Measurements from ENCODE around the gene TAF13.

Gene TAF13

GRCh38 chr1:109112056-109112651 lies 36.4 kb upstream of the TAF13 start:
- peak overlapping the region; percentile 64 to 90 (median 82) for H3K4me2 ChIP-seq
- no peaks in the 10 kb centered on the region for H3K36me3 ChIP-seq
- H4K20me1 ChIP-seq: peaks cover 0 to 13% (median 0%) of the 10 kb centered on the region in 11 experiments; a peak in 9 of 22 replicates
- no peak for TF ChIP-seq Cebpa-rat (IDR thresholded peaks at IDR 0.05)
- peaks cover 27 to 32% (median 30%) of the 10 kb centered on the region in 10 experiments; a peak in 19 of 20 replicates for H3K4me1 ChIP-seq
- H3K9ac ChIP-seq: peak overlapping the region in 4 of 11 experiments; percentile 6 to 69 (median 35); a peak in 6 of 22 replicates
- peak overlapping the region in 7 of 11 experiments; percentile 14 to 85 (median 47); a peak in 9 of 22 replicates for H3K27ac ChIP-seq
- H3K4me3 ChIP-seq: peak overlapping the region in 7 of 10 experiments; percentile 6 to 67 (median 41); a peak in 7 of 20 replicates
- no peaks in the 10 kb centered on the region for H3K9me3 ChIP-seq (replicated peaks in 1 of 11)
- peaks cover 36 to 50% (median 42%) of the 10 kb centered on the region in 11 experiments for H3K27me3 ChIP-seq

GRCh38 chr1:109111386-109112055 lies 35.7 kb upstream of the TAF13 start:
- Histone ChIP-seq H3K27ac (no peak overlapping the region; a peak in 1 of 22 replicates), H3K9me3 (replicated peaks in 1 of 11) (no peaks in the 10 kb centered on the region), H3K4me1 (peaks cover 27 to 32% (median 30%) of the 10 kb centered on the region in 10 experiments; a peak in 19 of 20 replicates), H3K4me2 (peak overlapping the region in 5 of 11 experiments; percentile 22 to 83 (median 82); a peak in 8 of 22 replicates), H3K36me3 (no peaks in the 10 kb centered on the region), H3K9ac (no peak overlapping the region), H3K4me3 (no peak overlapping the region), H4K20me1 (peaks cover 0 to 13% (median 0%) of the 10 kb centered on the region in 11 experiments; a peak in 9 of 22 replicates), H3K27me3 (peaks cover 36 to 43% (median 41%) of the 10 kb centered on the region in 11 experiments)
- no peak for TF ChIP-seq Cebpa-rat (IDR thresholded peaks at IDR 0.05)

GRCh38 chr1:109109906-109110305 lies 34.1 kb upstream of the TAF13 start:
- no peak overlapping the region for H3K4me2 ChIP-seq

GRCh38 chr1:109107785-109108184 lies 32.0 kb upstream of the TAF13 start:
- Histone ChIP-seq H3K27ac (no peak overlapping the region), H3K4me3 (no peak overlapping the region), H3K36me3 (peaks cover 0 to 14% (median 3%) of the 10 kb centered on the region in 11 experiments; a peak in 16 of 22 replicates), H3K4me1 (peaks cover 11 to 33% (median 14%) of the 10 kb centered on the region in 10 experiments; a peak in 19 of 20 replicates), H3K9me3 (replicated peaks in 1 of 11) (no peaks in the 10 kb centered on the region), H3K27me3 (peaks cover 0 to 6% (median 4%) of the 10 kb centered on the region in 11 experiments; a peak in 19 of 22 replicates), H3K9ac (no peak overlapping the region), H3K4me2 (no peak overlapping the region), H4K20me1 (peaks cover 0 to 7% (median 4%) of the 10 kb centered on the region in 11 experiments; a peak in 8 of 22 replicates)
- no peak for TF ChIP-seq Cebpa-rat (IDR thresholded peaks at IDR 0.05)

More at GRCh38 chr1:109109906-109110305, 34.1 kb upstream of the TAF13 start:
- Histone ChIP-seq H3K27ac (no peak overlapping the region), H3K27me3 (peaks cover 20 to 27% (median 25%) of the 10 kb centered on the region in 11 experiments), H3K4me3 (no peak overlapping the region), H3K36me3 (no peaks in the 10 kb centered on the region), H3K9me3 (replicated peaks in 1 of 11) (no peaks in the 10 kb centered on the region), H4K20me1 (peaks cover 0 to 13% (median 0%) of the 10 kb centered on the region in 11 experiments; a peak in 9 of 22 replicates), H3K9ac (no peak overlapping the region), H3K4me1 (peaks cover 27 to 40% (median 31%) of the 10 kb centered on the region in 10 experiments; a peak in 19 of 20 replicates)
- TF ChIP-seq Cebpa-rat (IDR thresholded peaks at IDR 0.05): no peak

- no peak for TF ChIP-seq Cebpa-rat (IDR thresholded peaks at IDR 0.05)
- Histone ChIP-seq H3K36me3 (peaks cover 0 to 26% (median 17%) of the 10 kb centered on the region in 11 experiments; a peak in 18 of 22 replicates), H3K4me2 (peak overlapping the region in 1 of 11 experiments; percentile 13; a peak in 1 of 22 replicates), H3K9ac (no peak overlapping the region), H3K4me3 (no peak overlapping the region), H3K4me1 (peaks cover 8 to 31% (median 12%) of the 10 kb centered on the region in 10 experiments), H3K27ac (no peak overlapping the region), H3K27me3 (no peaks in the 10 kb centered on the region), H3K9me3 (replicated peaks in 1 of 11) (no peaks in the 10 kb centered on the region), H4K20me1 (peaks cover 0 to 26% (median 15%) of the 10 kb centered on the region in 11 experiments; a peak in 10 of 22 replicates)
These were observed 30.1 kb upstream of the TAF13 start for GRCh38 chr1:109105881-109106280.

GRCh38 chr1:109104364-109105151 lies 28.8 kb upstream of the TAF13 start:
- Histone ChIP-seq H3K9me3 (replicated peaks in 1 of 11) (no peaks in the 10 kb centered on the region), H3K4me3 (no peak overlapping the region), H3K4me2 (peak overlapping the region in 1 of 11 experiments; percentile 5; a peak in 1 of 22 replicates), H3K36me3 (peaks cover 0 to 26% (median 17%) of the 10 kb centered on the region in 11 experiments; a peak in 18 of 22 replicates), H3K9ac (no peak overlapping the region), H3K27ac (no peak overlapping the region), H3K4me1 (peaks cover 10 to 32% (median 13%) of the 10 kb centered on the region in 10 experiments), H4K20me1 (peaks cover 0 to 27% (median 16%) of the 10 kb centered on the region in 11 experiments; a peak in 10 of 22 replicates), H3K27me3 (no peaks in the 10 kb centered on the region)
- TF ChIP-seq Cebpa-rat (IDR thresholded peaks at IDR 0.05): peak in 9 of 11 experiments; percentile 14 to 81 (median 50); a peak in 8 of 22 replicates

- peak overlapping the region; percentile 91 to 99 (median 97) for H3K27ac ChIP-seq
- H3K4me3 ChIP-seq: peak overlapping the region; percentile 88 to 97 (median 90)
- H4K20me1 ChIP-seq: peaks cover 0 to 32% (median 16%) of the 10 kb centered on the region in 11 experiments; a peak in 10 of 22 replicates
- no peak for TF ChIP-seq Cebpa-rat (IDR thresholded peaks at IDR 0.05)
- H3K4me1 ChIP-seq: peaks cover 14 to 46% (median 19%) of the 10 kb centered on the region in 10 experiments
- peak overlapping the region; percentile 96 to 99 (median 98) for H3K9ac ChIP-seq
- H3K27me3 ChIP-seq: no peaks in the 10 kb centered on the region
- H3K36me3 ChIP-seq: peaks cover 5 to 44% (median 35%) of the 10 kb centered on the region in 11 experiments; a peak in 21 of 22 replicates
- H3K9me3 ChIP-seq (replicated peaks in 1 of 11): no peaks in the 10 kb centered on the region
- H3K4me2 ChIP-seq: peak overlapping the region; percentile 74 to 92 (median 83)
These were observed 24.4 kb upstream of the TAF13 start for GRCh38 chr1:109099938-109100773.
